HepG2 (cell line): ENCODE results near the gene HSPB9. TPM values are rescaled to one million over a fixed set of nuclear protein-coding genes. Genes with fewer than 3 reads are reported as not detected.

Experiments used
- CEBPB ChIP-seq: IDR thresholded peaks from 2 replicates; pipeline ENCODE4 v1.6.1; 2011; ENCODE audit warnings: low read depth, low read length, improper control_type of control experiment, borderline replicate concordance
- DRAP1 ChIP-seq: IDR thresholded peaks from 2 replicates; pipeline ENCODE4 v1.6.1; 2016; ENCODE audit warnings: missing genetic modification reagents, missing compliant biosample characterization
- ETV6 ChIP-seq: sonication (generic); formaldehyde crosslinking; conservative IDR thresholded peaks from 2 replicates; pipeline ENCODE4 v1.4.0; 2020; ENCODE audit warnings: missing genetic modification reagents
- FOXO1 ChIP-seq: sonication (generic); formaldehyde crosslinking; IDR thresholded peaks from 2 replicates; pipeline ENCODE4 v1.4.0; 2020; ENCODE audit warnings: missing genetic modification reagents
- GABPB1 ChIP-seq: IDR thresholded peaks from 2 replicates; pipeline ENCODE4 v1.6.1; 2016; ENCODE audit warnings: mild to moderate bottlenecking, missing genetic modification reagents, moderate library complexity, missing compliant biosample characterization
- HNF1B ChIP-seq: sonication (generic); formaldehyde crosslinking; IDR thresholded peaks from 2 replicates; pipeline ENCODE4 v1.5.1; 2020; ENCODE audit warnings: mild to moderate bottlenecking, moderate library complexity, missing genetic modification reagents
- IKZF4 ChIP-seq: sonication (generic); formaldehyde crosslinking; IDR thresholded peaks from 2 replicates; pipeline ENCODE4 v1.5.1; 2020; ENCODE audit warnings: borderline replicate concordance, mild to moderate bottlenecking, low read depth, missing genetic modification reagents; ENCODE audit errors: not compliant biosample characterization
- NAIF1 ChIP-seq: sonication (generic); formaldehyde crosslinking; IDR thresholded peaks from 2 replicates; pipeline ENCODE4 v1.5.0; 2020; ENCODE audit warnings: mild to moderate bottlenecking, missing genetic modification reagents, borderline replicate concordance
- RBAK ChIP-seq: sonication (generic); formaldehyde crosslinking; IDR thresholded peaks from 2 replicates; pipeline ENCODE4 v1.5.1; 2020; ENCODE audit warnings: mild to moderate bottlenecking, missing genetic modification reagents
- THRA ChIP-seq: sonication (generic); formaldehyde crosslinking; IDR thresholded peaks from 2 replicates; pipeline ENCODE4 v1.4.0; 2020; ENCODE audit warnings: missing genetic modification reagents, borderline replicate concordance
- ZBTB20 ChIP-seq: sonication (generic); formaldehyde crosslinking; IDR thresholded peaks from 2 replicates; pipeline ENCODE4 v1.8.1; 2023; ENCODE audit warnings: missing genetic modification reagents, low read depth, mild to moderate bottlenecking, borderline replicate concordance
- ZMAT3 ChIP-seq: sonication (generic); formaldehyde crosslinking; conservative IDR thresholded peaks from 2 replicates; pipeline ENCODE4 v1.7.0; 2021; ENCODE audit warnings: missing genetic modification reagents
- ZNF292 ChIP-seq: sonication (generic); formaldehyde crosslinking; IDR thresholded peaks from 2 replicates; pipeline ENCODE4 v1.8.1; 2022; ENCODE audit warnings: mild to moderate bottlenecking, low read depth, missing genetic modification reagents, borderline replicate concordance
- ZNF317 ChIP-seq: sonication (generic); formaldehyde crosslinking; IDR thresholded peaks from 2 replicates; pipeline ENCODE4 v1.5.0; 2020; ENCODE audit warnings: mild to moderate bottlenecking, missing genetic modification reagents
- ZNF468 ChIP-seq: sonication (generic); formaldehyde crosslinking; IDR thresholded peaks from 2 replicates; pipeline ENCODE4 v1.8.0; 2022; ENCODE audit warnings: mild to moderate bottlenecking, moderate library complexity, missing genetic modification reagents
- ZNF569 ChIP-seq: sonication (generic); formaldehyde crosslinking; IDR thresholded peaks from 2 replicates; pipeline ENCODE4 v1.5.0; 2020; ENCODE audit warnings: mild to moderate bottlenecking, missing genetic modification reagents, moderate library complexity, borderline replicate concordance
- ZNF577 ChIP-seq: sonication (generic); formaldehyde crosslinking; IDR thresholded peaks from 2 replicates; pipeline ENCODE4 v1.4.0; 2020; ENCODE audit warnings: mild to moderate bottlenecking, low read depth, missing genetic modification reagents, borderline replicate concordance
- ZNF652 ChIP-seq: IDR thresholded peaks from 2 replicates; pipeline ENCODE4 v1.6.1; 2016; ENCODE audit warnings: low read depth, borderline replicate concordance
- polyA plus RNA-seq, 8 experiments: library from polyadenylated mRNA; depleted of rRNA in 3 of 8; stranded (reverse) in 7 of 8; unstranded in 1 of 8; fragments of >200 nt; fragmentation: Illumina TruSeq in 4 of 8; extraction: Trizol in 4 of 8; gene quantifications; 2 replicates each; pipeline versions ENCODE4 v1.2.1 to v1.2.3, GENCODE V29; 2011 to 2016; ENCODE audit warnings: low read depth in 4 of 8, missing spikeins in 1 of 8, mixed read lengths in 1 of 8; ENCODE audit not compliant: insufficient read depth in 1 of 8
- total RNA-seq, 5 experiments: library from RNA; depleted of rRNA; stranded (reverse); fragments of >200 nt; fragmentation: Illumina TruSeq; extraction: Trizol; gene quantifications; 2 replicates each; pipeline ENCODE4 v1.2.3, GENCODE V29; 2016; ENCODE audit warnings: low read depth in 1 of 5
- TF ChIP-seq, protein P1 (sequence below): sonication (generic); formaldehyde crosslinking; IDR thresholded peaks from 2 replicates; pipeline ENCODE4 v1.4.0; 2020; ENCODE audit warnings: missing genetic modification reagents

HSPB9 gene
- total and polyA plus RNA-seq, 2 of the 13 experiments (the other 11 are each of a cell fraction or from before 2014, with no cell fraction given): 0.05 to 0.24 TPM

DNA sequence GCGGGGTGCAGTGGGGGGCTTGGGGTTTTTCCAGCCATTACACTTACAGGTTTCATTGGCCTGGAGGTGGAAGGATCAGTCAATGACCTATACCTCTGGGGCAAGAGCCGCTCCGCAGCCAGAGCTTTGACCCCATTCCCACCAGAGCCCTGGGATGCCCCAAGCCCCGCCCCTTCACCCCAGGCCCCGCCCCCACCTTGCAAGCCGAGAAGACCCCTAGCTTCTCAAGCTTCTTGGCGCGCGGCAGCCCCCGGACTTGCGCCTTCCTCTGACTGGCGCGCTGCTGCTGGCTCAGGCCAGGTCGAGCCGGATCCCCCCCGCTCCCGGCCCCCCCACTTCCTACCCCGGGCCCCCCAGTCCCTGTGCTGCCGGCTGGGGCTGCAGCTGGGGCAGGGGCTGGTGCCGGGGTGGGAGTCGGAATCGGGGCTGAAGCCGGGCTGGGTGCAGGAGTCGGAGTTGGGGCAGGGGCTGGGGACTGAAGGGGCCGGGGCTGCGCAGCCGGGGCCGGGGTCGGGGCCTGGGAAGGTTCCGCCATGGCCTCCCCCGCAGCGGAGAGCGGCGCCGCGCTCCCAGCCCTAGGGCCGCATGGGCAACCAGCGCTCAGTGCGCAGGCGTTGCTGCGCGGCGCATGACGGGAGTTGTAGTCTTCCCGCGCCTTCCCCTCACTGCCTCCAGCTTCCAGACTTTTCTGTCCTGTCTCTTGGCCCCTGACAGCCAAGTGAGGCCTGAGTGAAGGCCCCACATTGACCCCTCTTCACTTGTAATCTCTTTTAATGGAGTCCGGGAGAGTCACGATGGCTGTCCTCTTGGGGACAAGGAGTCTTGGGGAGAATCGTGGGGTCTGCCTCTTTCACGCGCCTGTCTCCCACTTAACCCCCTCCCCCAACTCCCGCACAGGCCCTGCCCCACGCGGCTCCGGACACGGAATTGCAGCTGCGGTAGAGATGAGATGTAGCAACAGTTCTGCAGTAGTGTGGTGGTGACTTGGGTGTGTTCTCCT, 1.5 kb upstream of the HSPB9 start, which contains the start of gene KAT2A (continued):
- TF ChIP-seq RBAK (CRISPR knock-in tag) (no peak), DRAP1 (CRISPR knock-in tag) (0 out of 2 replicates have a peak, but pooled peaks have one; percentile 37), FOXO1 (0 out of 2 replicates have a peak, but pooled peaks have one; percentile 34), ZNF317 (CRISPR knock-in tag) (no peak), IKZF4 (CRISPR knock-in tag) (peak; percentile 47), CEBPB (no peak), ETV6 (CRISPR knock-in tag) (no peak), ZNF652 (CRISPR knock-in tag) (no peak), HNF1B (peak; percentile 79), NAIF1 (CRISPR knock-in tag) (no peak), ZBTB20 (CRISPR knock-in tag) (peak; percentile 75; the same call in 1 of the 2 replicates), GABPB1 (CRISPR knock-in tag) (peak; percentile 88), ZNF577 (CRISPR knock-in tag) (no peak), ZNF468 (no peak), ZMAT3 (no peak; the same call in 1 of the 2 replicates), THRA (CRISPR knock-in tag) (no peak), ZNF292 (no peak), ZNF569 (CRISPR knock-in tag) (no peak)
- TF ChIP-seq, protein P1, sequence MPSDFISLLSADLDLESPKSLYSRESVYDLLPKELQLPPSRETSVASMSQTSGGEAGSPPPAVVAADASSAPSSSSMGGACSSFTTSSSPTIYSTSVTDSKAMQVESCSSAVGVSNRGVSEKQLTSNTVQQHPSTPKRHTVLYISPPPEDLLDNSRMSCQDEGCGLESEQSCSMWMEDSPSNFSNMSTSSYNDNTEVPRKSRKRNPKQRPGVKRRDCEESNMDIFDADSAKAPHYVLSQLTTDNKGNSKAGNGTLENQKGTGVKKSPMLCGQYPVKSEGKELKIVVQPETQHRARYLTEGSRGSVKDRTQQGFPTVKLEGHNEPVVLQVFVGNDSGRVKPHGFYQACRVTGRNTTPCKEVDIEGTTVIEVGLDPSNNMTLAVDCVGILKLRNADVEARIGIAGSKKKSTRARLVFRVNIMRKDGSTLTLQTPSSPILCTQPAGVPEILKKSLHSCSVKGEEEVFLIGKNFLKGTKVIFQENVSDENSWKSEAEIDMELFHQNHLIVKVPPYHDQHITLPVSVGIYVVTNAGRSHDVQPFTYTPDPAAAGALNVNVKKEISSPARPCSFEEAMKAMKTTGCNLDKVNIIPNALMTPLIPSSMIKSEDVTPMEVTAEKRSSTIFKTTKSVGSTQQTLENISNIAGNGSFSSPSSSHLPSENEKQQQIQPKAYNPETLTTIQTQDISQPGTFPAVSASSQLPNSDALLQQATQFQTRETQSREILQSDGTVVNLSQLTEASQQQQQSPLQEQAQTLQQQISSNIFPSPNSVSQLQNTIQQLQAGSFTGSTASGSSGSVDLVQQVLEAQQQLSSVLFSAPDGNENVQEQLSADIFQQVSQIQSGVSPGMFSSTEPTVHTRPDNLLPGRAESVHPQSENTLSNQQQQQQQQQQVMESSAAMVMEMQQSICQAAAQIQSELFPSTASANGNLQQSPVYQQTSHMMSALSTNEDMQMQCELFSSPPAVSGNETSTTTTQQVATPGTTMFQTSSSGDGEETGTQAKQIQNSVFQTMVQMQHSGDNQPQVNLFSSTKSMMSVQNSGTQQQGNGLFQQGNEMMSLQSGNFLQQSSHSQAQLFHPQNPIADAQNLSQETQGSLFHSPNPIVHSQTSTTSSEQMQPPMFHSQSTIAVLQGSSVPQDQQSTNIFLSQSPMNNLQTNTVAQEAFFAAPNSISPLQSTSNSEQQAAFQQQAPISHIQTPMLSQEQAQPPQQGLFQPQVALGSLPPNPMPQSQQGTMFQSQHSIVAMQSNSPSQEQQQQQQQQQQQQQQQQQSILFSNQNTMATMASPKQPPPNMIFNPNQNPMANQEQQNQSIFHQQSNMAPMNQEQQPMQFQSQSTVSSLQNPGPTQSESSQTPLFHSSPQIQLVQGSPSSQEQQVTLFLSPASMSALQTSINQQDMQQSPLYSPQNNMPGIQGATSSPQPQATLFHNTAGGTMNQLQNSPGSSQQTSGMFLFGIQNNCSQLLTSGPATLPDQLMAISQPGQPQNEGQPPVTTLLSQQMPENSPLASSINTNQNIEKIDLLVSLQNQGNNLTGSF (CRISPR knock-in tag): no peak
